GM18861 (cell line): Measurements from ENCODE around the gene EFS.
"Not testable (repeated sequence)": the region's sequence is repeated elsewhere in the genome, so short reads cannot be mapped to it uniquely, and the experiment has no call there.

ENCODE experiments used
- ATAC-seq: cut with Tn5 transposase; IDR thresholded peaks from one replicate; pipeline ENCODE4 v1.9.1; 2021; ENCODE audit not compliant: unreplicated experiment

The EFS gene

DNA sequence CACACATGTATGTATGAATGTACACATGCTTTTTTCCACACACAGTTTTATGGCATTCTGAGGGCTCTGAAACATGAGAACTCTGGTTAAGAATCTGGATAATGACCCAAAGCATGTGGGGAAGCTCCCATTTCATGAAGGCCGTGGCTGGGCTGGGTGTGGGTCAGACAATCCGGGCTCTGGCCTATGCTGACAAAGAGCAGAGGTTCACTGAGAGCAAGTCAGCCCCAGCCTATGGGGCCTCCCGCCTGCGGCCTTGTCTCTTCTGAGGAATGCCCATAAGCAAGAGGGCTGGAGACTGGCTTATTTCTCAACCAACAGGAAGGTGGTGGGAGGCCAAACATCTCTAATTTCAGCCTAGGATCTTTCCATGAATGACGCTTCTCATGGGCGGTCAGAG is 34.6 kb upstream of the EFS start:
- ATAC-seq: no peak

DNA sequence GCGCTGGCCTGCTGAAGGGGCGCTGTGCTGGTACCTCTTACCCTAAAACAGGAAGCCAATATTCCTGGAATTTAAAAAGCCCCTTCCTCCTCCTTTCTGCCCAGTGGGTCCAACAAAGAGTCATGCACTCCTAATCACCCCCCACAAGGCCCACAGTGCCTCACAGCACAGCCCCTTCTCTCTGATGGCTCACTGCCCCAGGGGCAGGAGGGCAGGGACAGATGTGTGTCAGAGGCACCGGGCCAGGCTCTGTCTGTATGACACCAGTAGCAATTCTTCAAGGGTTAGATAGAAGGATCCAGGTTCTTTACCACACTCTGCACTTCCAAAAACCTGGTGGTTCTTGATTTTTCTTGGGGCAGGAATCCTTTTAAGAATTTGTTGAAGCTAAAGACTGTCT is 34.2 kb upstream of the EFS start:
- no peak for ATAC-seq

DNA sequence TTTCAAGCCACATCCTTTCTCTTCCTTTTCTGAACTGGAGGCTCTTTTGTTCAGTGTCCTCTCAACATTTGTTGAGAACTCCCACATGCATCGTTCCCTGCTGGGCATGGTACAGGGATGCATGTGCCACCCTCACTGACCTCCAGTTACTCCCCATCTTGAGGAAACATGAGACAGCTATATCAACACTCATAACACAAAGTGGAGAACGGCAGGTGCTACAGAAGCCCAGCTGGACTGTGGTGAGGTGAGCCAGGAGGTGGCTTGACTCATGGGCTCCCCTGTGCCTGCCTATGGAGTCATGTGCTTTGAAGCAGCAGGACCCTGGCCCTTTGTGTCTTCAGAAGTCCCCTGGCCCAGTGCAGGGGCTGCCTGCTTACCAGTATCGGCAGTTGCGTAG is 33.4 kb upstream of the EFS start:
- no peak for ATAC-seq

DNA sequence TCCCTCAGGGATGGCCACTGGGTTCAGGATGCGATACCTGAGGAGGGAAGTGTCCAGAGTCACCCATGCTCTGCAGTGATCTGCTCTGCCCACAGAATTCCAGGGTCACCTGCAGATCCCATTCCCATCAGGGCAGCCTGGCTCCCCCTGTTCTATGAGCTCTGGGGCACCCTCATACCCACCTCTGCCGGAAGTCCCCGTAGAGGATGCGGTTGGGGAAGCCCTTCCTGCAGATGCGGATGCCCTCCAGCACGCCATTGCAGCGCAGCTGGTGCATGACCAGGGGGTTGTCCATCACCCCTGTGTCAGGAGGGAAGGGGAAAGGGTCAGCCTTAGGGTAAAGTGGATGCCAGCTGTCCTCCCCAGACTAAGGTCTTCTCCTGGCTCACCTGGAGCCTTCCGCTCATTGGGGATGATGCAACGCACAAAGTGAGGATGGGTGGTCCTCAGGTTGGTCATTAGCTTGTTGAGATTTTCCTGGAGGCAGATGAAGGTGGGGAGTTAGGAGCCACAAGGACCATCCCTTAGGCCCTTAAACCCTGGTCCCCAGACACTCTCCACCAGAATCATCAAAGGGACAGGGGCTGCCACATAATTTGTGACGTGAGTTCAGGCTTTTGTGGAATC is 31.9 kb upstream of the EFS start:
- no peak for ATAC-seq

DNA sequence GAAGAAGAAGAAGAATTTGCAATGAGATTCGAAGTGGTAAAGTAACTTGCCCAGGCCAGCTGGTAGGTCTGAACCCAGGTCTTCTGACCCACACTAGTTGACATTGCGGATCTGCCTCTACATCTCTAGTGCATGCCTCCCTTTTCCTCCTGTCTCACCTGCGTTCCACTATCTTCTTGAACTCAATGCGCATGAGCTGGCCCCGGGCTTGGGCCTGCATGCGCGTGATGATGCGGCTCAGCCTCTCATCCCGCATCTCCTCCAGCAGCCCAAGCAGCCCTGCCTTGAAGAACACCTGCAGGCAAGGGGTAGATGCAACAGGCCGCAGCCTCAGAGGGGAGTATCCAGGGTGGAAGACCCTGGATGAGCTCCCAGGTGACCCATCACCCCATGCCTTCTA is 31.2 kb upstream of the EFS start:
- no peak for ATAC-seq

DNA sequence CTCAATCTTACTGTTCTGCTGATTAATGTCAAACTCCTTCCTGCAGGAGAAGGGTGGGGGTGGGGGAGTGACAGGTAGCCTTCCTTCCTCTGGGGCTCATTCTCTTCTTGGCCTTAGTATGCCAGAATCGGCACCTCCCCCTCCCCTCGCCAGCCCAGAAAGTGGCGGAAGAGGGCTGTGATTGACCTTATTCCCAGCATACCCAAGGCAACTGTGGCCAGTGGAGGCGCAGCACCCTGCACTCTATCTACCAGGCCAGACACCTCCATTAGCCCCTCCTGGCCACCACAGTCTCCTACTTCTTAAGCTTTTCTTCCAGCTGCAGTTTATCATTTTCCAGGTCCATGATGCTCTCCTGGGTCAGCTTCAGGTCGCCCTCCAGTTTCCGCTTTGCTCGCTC is 27.6 kb upstream of the EFS start:
- ATAC-seq: no peak

DNA sequence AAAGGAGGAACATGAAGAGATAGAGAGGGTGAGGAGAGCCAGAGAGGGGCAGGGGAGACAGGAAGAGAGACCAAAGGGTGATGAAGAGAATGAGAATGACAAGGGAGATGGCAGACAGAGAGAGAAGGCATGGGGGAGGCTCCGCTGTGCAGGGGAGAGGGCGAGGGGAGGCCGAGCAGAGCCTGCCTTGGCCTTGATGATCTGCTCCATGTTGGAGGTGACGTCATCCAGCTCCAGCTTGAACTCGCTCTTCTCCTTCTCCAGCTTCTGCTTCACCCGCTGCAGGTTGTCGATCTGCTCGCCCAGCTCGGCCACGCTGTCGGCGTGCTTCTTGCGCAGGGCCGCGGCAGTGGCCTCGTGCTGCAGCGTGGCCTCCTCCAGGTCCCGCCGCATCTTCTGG is 24.9 kb upstream of the EFS start:
- not testable (repeated sequence) for ATAC-seq

DNA sequence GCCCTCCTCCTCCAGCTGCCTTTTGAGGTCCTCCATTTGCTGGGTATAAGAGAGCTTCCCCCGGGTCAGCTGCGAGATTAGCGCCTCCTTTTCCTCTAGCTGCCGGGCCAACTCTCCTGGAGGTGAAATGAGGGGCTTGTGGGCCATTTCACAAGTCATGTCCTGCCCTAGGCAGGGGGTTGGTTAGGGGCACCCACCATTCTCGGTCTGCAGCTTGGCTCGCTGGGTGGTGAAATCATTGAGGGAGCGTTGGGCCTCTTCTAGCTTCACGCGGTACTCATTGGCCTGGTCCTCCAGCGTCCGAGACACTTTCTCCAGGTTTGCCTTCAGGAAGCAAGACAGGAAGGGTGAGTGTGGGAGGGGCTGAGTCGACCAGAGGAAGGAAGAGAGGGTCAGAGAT is 24.4 kb upstream of the EFS start:
- ATAC-seq: no peak

DNA sequence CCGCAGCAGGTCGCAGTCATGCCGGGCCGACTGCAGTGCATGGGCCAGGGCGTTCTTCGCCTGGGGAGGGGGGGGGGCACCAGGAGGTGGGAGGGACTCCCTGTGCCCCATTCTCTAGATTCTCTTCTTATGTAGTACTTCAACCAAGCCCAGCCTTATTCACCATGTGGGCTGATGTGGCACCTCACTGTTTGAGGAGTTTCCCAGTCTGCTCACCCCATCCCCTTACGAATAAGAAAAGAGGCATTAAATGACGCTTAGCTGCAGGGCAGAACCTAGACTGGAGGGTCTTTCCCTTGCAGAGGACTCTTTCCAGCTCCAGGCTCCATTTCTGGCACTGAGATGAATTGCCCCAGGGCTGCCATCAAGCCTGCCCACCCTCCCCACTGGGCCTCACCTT is 24.0 kb upstream of the EFS start:
- ATAC-seq: no peak

DNA sequence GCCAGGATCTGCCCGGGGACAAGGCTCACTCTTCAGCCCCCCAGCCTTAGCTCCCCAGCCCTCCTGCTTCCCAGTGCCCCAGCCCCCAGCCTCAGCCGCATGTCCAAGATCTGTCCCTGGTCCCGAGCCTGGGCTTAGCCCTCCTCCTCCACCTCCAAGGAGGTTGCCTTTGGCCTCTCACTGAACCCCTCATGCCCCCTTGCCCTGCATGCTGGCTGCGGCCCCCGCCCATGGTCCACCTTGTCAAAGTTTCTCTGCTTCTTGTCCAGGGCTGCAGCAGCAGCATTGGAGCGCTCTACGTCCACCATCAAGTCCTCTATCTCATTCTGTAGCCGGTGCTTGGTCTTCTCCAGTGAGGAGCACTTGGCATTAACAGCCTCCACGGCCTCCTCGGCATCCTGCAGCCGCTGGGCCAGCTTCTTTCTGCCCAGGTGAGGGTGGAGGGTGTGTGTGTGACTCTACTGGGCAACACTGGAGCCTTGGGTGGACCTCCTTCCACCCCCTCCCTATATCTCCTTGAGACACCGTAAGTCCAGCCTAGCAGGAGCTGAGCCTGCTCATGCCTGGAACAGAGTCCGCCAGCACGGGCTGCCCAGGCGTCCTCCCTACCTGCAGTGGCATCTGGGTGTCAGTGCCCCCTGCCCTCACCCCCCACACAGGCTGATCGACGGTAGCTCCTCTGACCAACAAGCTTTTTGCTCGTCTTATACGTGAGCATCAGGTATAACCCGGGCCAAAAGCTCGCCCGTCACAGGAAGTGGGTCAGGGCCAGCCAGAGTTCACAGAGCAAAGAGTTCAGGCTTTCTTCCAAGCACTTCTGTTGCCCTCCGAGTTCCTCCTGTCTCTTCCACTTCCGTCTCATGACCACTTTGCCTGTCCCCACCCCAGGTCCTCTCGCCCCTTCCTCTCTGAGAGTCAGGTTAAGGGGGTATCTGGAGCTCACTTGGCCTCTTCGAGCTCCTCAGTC is 23.2 kb upstream of the EFS start:
- no peak for ATAC-seq

DNA sequence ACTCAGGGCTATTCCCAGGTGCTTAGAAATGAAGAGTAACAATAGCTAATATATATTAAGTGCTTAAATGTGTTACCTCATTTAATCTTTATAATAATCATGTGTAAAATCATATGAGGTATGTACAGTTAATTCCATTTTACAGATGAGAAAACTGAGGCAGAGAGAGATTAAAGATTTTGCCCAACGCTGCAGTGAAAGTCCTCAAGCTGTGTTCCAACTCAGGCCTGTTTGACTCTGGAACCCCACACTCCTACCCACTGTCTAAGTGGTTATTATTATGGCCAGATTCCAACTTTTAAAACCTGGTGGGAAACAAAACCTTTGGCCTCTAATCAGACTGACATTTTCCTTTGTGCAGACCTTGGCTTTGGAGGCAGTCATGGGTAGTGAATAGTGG is 22.0 kb upstream of the EFS start:
- ATAC-seq: no peak

DNA sequence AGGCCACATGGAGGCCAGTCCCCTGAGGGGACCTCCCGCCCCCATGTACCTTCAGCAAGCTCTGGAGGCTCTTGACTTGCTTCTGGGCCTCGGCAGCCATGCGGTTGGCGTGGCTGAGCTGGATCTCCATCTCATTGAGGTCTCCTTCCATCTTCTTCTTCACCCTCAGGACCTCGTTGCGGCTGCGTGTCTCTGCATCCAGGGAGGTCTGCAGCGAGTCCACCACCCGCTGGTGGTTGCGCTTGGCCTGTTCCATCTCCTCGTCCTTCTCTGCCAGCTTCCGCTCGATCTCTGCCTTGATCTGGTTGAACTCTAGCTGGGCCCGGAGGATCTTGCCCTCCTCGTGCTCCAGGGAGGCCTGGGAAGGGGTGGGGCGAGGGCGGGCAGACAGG is 21.3 kb upstream of the EFS start:
- not testable (repeated sequence) for ATAC-seq

DNA sequence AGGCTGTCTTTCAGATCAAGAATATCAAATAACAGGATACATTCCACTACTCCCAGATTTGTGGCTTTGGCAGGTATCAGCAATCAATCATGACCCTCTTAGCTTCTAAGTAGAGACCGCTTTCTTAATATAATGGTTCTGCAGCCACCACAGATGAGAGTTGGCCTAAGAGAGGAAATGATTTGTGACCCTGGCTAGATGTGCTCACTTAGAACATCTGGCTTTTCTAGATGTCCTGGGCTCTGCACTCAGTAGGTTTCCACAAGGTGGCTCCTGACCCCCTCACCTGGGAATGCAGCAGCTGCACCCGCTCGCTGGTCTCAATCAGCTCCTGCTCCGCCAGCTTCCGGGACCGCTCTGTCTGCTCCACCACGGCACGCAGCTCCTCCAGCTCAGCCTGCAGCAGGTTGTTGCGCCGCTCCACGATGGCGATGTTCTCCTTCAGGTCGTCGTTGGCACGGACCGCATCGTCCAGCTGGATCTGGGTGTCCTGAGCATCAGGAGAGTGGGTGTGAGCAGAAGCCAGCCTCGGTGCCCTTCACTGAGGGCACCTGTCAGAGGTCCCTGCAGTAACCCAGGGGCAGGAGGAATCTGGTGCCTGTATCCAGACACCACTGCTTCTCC is 20.8 kb upstream of the EFS start:
- ATAC-seq: no peak

DNA sequence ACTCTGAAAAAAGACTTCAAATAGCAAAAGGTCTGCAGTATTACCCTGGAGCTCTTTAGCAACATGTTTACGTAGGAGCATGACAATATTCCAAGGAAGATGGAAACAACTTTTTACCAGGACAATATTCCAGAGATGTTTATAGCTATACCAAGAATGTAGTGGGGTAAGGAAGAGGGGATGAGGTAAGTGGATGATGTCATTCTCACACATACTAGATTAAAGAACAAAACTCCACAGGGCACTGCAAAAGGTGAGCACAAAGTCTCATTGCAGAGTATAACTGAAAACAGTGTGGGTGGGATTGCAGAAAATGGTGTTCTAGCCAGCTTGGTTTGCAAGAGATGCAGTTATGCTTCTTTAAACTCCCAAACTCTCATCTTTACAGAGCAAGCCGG is 20.3 kb upstream of the EFS start:
- ATAC-seq: no peak

DNA sequence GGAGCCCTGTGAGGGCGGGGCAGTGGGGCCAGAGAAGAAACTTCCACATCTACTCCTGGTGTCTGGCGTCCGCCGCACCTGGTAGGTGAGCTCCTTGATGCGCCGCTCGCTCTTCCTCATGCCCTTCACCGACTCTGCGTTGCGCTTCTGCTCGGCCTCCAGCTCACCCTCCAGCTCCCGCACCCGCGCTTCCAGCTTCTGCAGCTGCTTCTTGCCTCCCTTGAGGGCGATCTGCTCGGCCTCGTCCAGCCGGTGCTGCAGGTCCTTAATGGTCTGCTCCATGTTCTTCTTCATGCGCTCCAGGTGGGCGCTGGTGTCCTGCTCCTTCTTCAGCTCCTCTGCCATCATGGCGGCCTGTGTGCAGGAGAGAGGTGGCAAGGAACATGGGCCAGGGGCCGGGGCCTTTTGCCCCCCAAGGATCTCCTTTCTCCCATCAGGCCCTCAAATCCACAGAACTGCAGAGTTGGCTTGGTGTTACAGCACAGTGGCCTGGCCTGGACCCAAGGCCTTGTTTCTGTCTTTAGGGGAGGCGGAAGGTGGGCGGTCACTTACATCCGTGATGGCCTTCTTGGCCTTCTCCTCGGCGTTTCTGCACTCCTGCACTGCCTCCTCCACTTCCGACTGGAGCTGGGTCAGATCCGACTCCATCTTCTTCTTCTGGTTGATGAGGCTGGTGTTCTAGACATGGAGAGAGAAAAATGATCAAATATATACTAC is 19.6 kb upstream of the EFS start:
- ATAC-seq: no peak

DNA sequence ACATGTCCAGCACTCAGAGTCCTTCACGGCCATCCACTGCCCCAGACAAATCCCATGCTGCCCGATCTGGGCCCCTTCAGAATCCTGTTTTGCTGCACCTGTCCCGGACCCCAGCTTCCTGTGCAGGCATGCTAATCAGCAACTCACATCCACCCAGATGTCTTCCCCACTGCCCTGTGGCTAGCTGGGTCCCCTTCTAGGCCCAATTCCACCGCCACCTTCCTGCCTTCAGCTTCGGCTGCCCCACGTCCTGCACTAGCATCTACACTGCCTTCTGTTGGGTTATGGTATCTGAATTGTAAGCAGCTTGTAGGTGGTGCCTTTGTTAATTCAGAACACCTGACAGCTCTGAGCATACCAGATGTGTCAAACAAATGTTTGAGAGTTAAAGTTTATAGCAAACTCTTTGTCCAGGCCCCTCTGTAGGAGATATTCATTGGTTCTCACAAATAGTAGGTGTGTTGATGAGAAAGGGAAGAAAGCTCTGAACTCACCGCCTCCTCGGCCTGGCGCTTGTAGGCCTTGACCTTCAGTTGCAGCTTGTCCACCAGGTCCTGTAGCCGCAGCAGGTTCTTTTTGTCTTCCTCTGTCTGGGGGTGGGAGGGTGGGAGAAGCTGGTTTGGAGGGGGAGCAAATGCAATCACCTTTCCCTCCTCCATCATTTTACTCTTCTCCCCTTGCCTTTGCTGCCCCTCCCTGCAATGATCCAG is 17.9 kb upstream of the EFS start:
- no peak for ATAC-seq

DNA sequence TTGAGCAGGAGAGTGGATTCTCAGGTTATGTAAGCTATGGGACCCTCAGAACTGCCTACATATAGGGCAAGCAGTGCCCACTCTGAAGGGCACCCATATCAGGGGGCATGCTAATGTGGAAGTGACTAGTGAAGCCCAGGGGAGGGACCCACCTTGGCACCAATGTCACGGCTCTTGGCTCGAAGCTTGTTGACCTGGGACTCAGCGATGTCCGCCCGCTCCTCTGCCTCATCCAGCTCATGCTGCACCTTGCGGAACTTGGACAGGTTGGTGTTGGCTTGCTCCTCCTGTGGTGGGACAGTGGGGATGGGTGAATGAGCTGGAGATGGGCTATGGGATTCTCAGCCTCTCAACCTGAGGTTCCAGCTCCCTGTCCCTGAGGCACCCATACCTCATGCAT is 17.3 kb upstream of the EFS start:
- ATAC-seq: no peak

DNA sequence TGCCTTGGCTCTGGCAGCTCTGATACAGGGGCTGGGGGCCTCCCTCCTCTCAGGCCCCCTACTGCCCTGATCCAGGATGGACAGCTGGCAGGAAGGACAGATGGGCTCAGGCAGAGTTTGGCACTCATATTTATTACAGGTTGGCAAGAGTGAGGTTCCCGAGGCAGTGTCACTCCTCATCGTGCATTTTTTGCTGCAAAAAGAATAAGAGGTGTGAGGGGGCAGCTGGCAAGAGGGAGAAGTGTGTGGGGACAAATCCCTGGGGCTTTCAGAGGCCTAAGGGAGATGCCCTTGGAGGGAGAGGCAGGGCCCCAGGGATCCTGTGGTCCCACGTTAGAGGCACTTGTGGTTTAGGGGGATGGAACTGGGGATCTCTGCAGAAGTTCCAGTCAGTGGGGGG is 16.9 kb upstream of the EFS start:
- ATAC-seq: no peak

DNA sequence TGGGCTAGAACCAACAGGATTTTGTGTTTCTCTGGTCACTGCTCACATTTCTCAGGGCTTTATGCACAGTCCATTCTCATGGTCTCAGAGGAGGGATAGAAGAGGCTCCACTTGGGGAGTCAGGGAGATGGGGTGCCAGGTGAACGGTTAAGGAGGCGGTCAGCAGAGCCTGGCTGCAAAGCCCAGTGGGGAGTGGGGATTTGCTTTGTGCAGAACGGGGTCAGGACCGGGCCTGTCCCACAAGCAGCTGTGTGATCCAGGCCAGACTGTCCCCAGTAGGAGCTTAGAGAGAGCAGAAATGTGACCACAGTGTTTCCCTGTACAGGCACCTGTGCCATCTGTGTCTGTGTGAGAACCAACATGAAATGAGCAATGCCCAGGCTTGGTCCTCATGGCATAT is 16.0 kb upstream of the EFS start:
- ATAC-seq: no peak

DNA sequence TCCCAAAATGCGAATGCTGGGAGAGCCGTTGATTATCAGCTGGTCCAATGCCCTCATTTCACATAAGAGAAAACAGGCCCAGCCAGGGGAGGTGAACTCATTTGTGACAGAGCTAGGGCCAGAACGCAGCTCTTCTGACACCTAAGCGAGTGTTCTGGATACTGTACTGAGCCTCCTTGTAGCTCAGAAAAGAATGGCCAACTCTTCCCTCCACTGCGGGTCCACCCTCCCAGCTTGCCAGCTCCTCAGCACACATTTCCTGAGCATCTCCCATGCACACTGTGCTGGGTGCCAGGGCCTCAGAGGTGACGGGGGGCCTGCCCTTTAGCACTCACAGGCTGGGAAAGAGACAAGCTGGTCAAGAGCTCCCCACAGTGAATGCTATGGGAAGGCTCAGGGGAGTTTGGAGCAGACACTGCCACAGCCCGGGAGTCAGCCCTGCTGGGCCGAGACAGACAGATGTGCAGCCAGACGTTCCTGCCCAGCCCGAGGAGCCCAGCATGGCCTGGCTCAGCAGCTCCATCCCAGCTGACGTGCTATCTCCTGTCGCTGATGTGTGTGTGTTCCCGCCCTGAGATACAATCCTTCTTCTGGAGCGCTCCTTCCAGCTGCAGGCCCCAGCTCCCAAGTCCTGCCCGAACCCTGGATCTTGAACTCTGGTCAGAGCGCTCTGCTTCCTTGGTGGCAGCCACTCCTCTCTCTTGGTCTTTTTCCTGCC is 15.4 kb upstream of the EFS start:
- ATAC-seq: no peak
